Neural progenitor cell (in vitro differentiated cells): ENCODE data around the gene AMACR.

Experiments
- EZH2phosphoT487 ChIP-seq: fragments of 200-600 bp; sonication (generic); IDR thresholded peaks from 2 replicates; pipeline ENCODE4 v1.6.1; 2017; ENCODE audit warnings: antibody characterized with exemption
- TF ChIP-seq, protein P1 (sequence below): fragments of 200-600 bp; sonication (generic); IDR thresholded peaks from 2 replicates; pipeline ENCODE4 v1.5.1; 2017; ENCODE audit warnings: antibody characterized with exemption, mild to moderate bottlenecking

DNA sequence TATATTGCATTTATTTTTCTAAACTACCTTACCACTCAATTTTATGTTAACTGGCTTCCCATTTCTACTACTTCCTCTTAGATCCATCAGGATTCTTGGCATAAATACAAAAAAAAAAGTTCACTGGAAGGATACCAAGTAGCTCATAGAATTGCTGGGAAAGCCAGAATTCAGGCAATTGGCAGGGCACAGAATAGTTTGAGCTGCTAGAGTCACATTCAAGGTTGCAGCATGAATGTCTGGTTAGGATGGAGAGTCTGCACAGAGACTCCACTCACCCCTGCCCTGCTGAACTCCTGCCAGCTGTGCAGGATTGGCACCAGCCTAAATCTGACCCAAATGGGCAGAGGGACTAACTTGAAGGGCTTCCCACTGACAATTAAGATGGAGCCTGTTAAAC is 4.9 kb upstream of the AMACR start:
- TF ChIP-seq, protein P1, sequence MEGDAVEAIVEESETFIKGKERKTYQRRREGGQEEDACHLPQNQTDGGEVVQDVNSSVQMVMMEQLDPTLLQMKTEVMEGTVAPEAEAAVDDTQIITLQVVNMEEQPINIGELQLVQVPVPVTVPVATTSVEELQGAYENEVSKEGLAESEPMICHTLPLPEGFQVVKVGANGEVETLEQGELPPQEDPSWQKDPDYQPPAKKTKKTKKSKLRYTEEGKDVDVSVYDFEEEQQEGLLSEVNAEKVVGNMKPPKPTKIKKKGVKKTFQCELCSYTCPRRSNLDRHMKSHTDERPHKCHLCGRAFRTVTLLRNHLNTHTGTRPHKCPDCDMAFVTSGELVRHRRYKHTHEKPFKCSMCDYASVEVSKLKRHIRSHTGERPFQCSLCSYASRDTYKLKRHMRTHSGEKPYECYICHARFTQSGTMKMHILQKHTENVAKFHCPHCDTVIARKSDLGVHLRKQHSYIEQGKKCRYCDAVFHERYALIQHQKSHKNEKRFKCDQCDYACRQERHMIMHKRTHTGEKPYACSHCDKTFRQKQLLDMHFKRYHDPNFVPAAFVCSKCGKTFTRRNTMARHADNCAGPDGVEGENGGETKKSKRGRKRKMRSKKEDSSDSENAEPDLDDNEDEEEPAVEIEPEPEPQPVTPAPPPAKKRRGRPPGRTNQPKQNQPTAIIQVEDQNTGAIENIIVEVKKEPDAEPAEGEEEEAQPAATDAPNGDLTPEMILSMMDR, result no peak
- no peak for TF ChIP-seq EZH2phosphoT487
